AG04450 (cell line): ENCODE measurements around the gene FOXF1. TPM values are rescaled to one million over a fixed set of nuclear protein-coding genes. Genes with fewer than 3 reads are reported as not detected.

Experiments
- CTCF ChIA-PET: fragments of 300-600, 350-600 bp; formaldehyde crosslinking; extraction: SDS; loops from one replicate; lab custom pipeline; 2022; ENCODE audit warnings: antibody characterized with exemption, inconsistent platforms; lab: Charles Lee
- POLR2A ChIA-PET: fragments of 350-600 bp; formaldehyde crosslinking; extraction: SDS; loops from one replicate; lab custom pipeline; 2021; ENCODE audit warnings: antibody characterized with exemption, inconsistent platforms; lab: Yijun Ruan, JAX
- DNase-seq: peaks from one replicate; pipeline ENCODE4 v3.0.0-alpha.2; 2011; ENCODE audit warnings: low read depth, low spot score
- H3K27ac ChIP-seq: one replicate; pipeline ENCODE4 v1.5.1; 2012; ENCODE audit warnings: low read depth, low read length, control low read depth
- H3K27me3 ChIP-seq: one replicate; pipeline ENCODE4 v1.6.0; 2012; ENCODE audit warnings: low read length; ENCODE audit not compliant: control insufficient read depth, insufficient read depth
- H3K4me3 ChIP-seq: 2 replicates; pipeline ENCODE4 v1.5.1; 2011; ENCODE audit warnings: mild to moderate bottlenecking, low read depth, low read length, control low read depth
- H3K9me3 ChIP-seq: 2 replicates; pipeline ENCODE4 v1.5.1; 2012; ENCODE audit warnings: low read length; ENCODE audit not compliant: control insufficient read depth, insufficient read depth
- polyA plus RNA-seq: library from polyadenylated mRNA; depleted of rRNA; stranded (reverse); fragments of >200 nt; gene quantifications from 2 replicates; pipeline ENCODE4 v1.2.3, GENCODE V29; 2011
- TF ChIP-seq, protein P1 (sequence below): IDR thresholded peaks from 2 replicates; pipeline ENCODE4 v1.5.1; 2011; ENCODE audit warnings: low read depth, low read length, control low read depth, inconsistent platforms

The FOXF1 gene
- polyA plus RNA-seq, 1 experiment = 61.0 TPM

DNA sequence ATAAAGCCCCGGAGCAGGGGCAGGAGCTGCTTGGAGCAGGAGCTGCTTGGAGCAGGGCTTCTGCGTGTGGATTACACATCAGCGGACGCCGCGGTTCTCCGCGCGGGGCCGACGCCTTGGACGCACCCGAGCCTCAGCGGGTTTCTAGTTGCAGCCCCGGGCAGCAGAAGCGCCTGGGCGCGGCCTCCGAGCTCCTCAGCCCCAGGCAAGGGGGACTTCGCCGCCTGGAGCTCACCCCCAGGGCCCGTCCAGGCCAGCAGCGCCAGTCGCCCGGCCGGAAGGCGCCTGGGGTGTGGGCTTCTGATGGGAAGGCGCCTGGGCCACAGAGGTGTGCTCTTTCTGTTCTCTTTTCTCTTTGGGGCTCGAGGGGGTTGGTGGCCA is 6.3 kb downstream of the FOXF1 start:
- no peak for DNase-seq
- ChIA-PET POLR2A (interaction anchor here (0.6 to 3.3 kb wide), 5 partner anchors 10 to 452 kb away, joined by 3 to 14 read pairs (median 5); no protein-coding TSS in a partner anchor), CTCF (interaction anchor here (1.0 to 3.3 kb wide), 7 partner anchors 10 to 715 kb away, joined by 3 to 36 read pairs (median 4); no protein-coding TSS in a partner anchor)
- no peaks in the 10 kb centered on the region for H3K27me3 ChIP-seq
- peak overlapping the region; percentile 98 for H3K4me3 ChIP-seq
- H3K27ac ChIP-seq = peak overlapping the region; percentile 91
- TF ChIP-seq, protein P1, sequence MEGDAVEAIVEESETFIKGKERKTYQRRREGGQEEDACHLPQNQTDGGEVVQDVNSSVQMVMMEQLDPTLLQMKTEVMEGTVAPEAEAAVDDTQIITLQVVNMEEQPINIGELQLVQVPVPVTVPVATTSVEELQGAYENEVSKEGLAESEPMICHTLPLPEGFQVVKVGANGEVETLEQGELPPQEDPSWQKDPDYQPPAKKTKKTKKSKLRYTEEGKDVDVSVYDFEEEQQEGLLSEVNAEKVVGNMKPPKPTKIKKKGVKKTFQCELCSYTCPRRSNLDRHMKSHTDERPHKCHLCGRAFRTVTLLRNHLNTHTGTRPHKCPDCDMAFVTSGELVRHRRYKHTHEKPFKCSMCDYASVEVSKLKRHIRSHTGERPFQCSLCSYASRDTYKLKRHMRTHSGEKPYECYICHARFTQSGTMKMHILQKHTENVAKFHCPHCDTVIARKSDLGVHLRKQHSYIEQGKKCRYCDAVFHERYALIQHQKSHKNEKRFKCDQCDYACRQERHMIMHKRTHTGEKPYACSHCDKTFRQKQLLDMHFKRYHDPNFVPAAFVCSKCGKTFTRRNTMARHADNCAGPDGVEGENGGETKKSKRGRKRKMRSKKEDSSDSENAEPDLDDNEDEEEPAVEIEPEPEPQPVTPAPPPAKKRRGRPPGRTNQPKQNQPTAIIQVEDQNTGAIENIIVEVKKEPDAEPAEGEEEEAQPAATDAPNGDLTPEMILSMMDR = no peak
- H3K9me3 ChIP-seq = peaks cover 19% of the 10 kb centered on the region; the same call in 1 of the 2 replicates

DNA sequence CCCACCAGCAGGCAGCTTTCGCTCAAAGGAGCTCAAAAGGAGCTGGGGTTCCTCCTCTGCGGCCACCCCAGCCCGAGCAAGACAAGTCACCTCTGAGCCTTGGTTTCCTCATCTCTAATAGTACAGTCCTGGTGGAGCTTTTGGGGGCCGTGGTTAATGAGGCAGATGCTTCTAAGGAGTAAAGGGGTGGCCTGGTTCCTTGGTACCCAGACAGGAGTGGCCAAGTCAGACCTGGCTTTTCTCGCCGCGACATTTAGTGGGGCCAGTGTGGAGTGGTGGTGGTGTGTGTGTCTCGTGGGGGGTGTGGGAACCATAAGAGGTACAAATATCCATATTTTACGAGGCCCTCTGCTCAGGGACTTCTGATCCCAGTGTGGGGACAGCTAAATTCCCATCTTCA is 6.7 kb downstream of the FOXF1 start:
- Histone ChIP-seq H3K9me3 (peaks cover 17% of the 10 kb centered on the region; the same call in 1 of the 2 replicates), H3K27me3 (no peaks in the 10 kb centered on the region), H3K27ac (peak overlapping the region; percentile 91), H3K4me3 (peak overlapping the region; percentile 98)
- ChIA-PET POLR2A (interaction anchor here (0.6 to 3.3 kb wide), 6 partner anchors 11 to 452 kb away, joined by 3 to 14 read pairs (median 5); no protein-coding TSS in a partner anchor), CTCF (interaction anchor here (1.0 to 3.3 kb wide), 10 partner anchors 10 to 716 kb away, joined by 3 to 36 read pairs (median 4); no protein-coding TSS in a partner anchor)
- DNase-seq = no peak
- TF ChIP-seq, protein P1 = no peak

DNA sequence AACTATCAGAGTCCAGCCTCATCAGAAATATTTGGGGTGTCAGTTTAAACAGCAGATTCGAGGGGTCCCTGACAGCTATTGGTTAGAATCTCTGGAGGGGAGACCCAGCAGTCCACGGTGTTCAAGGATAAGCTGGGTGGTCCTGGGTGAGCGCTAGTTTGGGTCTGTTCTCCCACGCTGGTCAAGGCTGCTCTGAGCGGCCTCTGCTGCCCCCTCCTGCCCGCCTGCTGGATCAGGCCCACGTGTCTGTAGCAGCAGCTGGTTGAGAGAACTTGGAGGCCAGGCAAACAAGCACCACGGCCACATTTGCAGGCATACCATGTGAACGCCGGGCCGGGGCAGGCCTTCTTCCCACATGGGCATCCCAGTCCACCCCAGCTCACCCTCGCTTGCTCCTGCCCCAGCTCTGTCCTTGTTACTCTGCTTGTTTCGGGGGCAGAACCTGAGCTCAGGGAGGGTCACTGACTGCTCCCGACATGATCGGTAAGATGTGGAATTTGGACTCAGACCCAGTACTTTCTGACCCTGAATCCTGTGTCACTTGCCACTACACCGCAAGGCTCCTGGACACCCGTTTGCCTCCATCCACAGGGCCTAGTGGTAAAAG is 7.4 kb downstream of the FOXF1 start:
- TF ChIP-seq, protein P1 = peak; percentile 77
- DNase-seq = peak; percentile 70
- ChIA-PET CTCF (interaction anchor here (0.8 to 3.3 kb wide), 17 partner anchors 10 to 716 kb away, joined by 3 to 36 read pairs (median 3); no protein-coding TSS in a partner anchor), POLR2A (interaction anchor here (1.0 to 3.3 kb wide), 7 partner anchors 12 to 444 kb away, joined by 3 to 14 read pairs (median 5); no protein-coding TSS in a partner anchor)
- Histone ChIP-seq H3K27ac (peak overlapping the region; percentile 91), H3K9me3 (peaks cover 9% of the 10 kb centered on the region; the same call in 1 of the 2 replicates), H3K4me3 (peak overlapping the region; percentile 98), H3K27me3 (no peaks in the 10 kb centered on the region)

DNA sequence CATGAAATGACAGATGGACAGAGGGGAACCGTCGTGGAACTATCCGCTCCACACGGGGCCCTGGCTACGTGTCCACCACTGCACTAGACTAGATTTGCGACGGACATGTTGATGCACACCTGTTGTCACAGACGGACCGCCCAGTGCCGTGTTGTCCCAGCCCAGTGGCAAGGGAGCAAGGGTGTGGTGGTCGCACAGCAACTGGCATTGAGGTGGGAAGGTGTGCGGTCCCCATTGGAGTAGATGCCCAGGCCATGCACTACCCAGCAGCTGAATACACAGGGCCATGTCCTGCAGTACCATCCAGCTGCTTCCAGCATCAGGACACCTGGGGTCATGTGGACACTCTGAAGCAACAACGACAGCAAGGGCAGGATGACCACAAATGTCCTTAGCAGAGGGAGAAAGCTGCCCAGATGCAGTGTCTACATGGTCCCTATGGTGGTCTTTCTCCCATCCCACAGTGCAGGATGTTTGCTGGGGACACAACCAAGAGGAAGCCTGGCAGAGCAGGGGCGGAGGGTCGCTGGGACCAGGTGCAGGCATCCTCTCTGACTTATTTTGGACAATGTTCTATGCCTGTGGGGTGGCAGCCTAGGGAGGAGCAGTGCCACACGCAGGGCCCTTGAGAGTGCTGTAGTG is 8.8 kb downstream of the FOXF1 start:
- no peak for DNase-seq
- TF ChIP-seq, protein P1 = no peak
- no peak overlapping the region for H3K4me3 ChIP-seq
- no peaks in the 10 kb centered on the region for H3K27me3 ChIP-seq
- CTCF ChIA-PET = interaction anchor here (0.6 to 3.3 kb wide), 17 partner anchors 16 to 699 kb away, joined by 3 to 36 read pairs (median 4); no protein-coding TSS in a partner anchor
- POLR2A ChIA-PET = interaction anchor here (0.7 to 1.3 kb wide), 2 partner anchors 9 to 16 kb away, joined by 3 to 5 read pairs; partner anchors contain the start of gene FOXF1
- H3K9me3 ChIP-seq = peaks cover 9% of the 10 kb centered on the region; the same call in 1 of the 2 replicates
- peak overlapping the region; percentile 21 for H3K27ac ChIP-seq
